Neutrophil (primary cell): ENCODE data around the gene MEF2C.

Source experiments
- H3K27ac ChIP-seq: fragments of 200-600 bp; sonication (generic); 2 replicates; pipeline ENCODE4 v1.5.1; 2016; ENCODE audit warnings: mild to moderate bottlenecking, moderate library complexity
- H3K27me3 ChIP-seq: fragments of 200-600 bp; sonication (generic); 2 replicates; pipeline ENCODE4 v1.6.0; 2016; ENCODE audit warnings: mild to moderate bottlenecking
- H3K36me3 ChIP-seq: fragments of 200-600 bp; sonication (generic); 2 replicates; pipeline ENCODE4 v1.5.1; 2017
- H3K4me1 ChIP-seq, 2 experiments: fragments of 200-600 bp in 1 of 2; sonication (generic) in 1 of 2; 1 replicate in 1 of 2; 2 replicates in 1 of 2; pipeline versions ENCODE4 v1.5.1 to v1.6.1; 2013 to 2016; ENCODE audit warnings: low read depth in 1 of 2, low read length in 1 of 2, mild to moderate bottlenecking in 1 of 2, moderate library complexity in 1 of 2; ENCODE audit not compliant: control insufficient read depth in 1 of 2, insufficient read depth in 1 of 2
- H3K4me3 ChIP-seq, 2 experiments: fragments of 200-600 bp in 1 of 2; sonication (generic) in 1 of 2; 1 replicate in 1 of 2; 2 replicates in 1 of 2; pipeline ENCODE4 v1.5.1; 2013 to 2016; ENCODE audit warnings: low read depth in 1 of 2, low read length in 1 of 2, mild to moderate bottlenecking in 1 of 2, moderate library complexity in 1 of 2
- H3K9me3 ChIP-seq: fragments of 200-600 bp; sonication (generic); 2 replicates; pipeline ENCODE4 v1.5.1; 2016
- TF ChIP-seq, protein P1 (sequence below): fragments of 200-600 bp; sonication (generic); IDR thresholded peaks from 2 replicates; pipeline ENCODE4 v1.5.1; 2016; ENCODE audit warnings: antibody characterized with exemption

The MEF2C gene

DNA sequence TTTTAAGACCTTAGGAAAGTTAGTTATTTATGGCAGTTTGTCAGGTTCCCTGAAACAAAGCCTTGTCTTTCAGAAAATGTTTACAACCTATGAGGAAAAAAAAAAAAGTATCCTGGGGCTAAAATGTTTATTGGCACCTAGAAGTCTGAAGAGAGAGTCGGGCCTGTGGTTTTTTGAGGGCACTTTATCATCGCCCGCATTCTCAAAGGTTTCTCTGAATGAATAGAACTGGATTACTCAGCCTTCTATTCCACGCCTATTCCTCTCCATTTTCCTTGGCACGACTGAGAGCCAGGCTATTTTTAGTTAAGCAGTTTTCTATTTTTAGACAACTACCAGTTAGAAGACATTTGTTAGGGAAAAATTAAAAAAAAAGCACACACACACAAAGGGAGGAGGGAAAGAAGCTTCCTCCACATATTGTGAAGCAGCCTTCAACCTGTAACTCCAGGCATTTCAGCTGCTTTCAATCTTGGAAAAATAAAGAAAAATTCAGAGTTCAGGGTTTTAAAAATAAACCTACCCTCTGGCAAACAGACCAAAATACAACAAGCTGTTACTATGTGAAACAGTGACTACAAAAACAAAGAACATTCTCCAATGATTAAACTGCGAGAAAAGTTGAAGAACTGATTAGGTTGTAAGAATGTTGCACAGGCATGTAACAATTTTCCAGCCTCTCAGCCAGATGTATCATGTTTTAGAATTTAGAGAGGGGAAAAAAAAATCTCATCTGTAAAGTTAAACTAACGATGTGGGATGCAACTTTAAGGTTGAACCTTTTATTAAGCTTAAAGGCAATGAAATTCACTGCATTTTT is 97.0 kb downstream of the MEF2C start:
- H3K9me3 ChIP-seq = no peaks in the 10 kb centered on the region
- H3K27ac ChIP-seq = no peak overlapping the region
- peaks cover 0 to 23% of the 10 kb centered on the region in 2 experiments for H3K4me1 ChIP-seq
- TF ChIP-seq, protein P1, sequence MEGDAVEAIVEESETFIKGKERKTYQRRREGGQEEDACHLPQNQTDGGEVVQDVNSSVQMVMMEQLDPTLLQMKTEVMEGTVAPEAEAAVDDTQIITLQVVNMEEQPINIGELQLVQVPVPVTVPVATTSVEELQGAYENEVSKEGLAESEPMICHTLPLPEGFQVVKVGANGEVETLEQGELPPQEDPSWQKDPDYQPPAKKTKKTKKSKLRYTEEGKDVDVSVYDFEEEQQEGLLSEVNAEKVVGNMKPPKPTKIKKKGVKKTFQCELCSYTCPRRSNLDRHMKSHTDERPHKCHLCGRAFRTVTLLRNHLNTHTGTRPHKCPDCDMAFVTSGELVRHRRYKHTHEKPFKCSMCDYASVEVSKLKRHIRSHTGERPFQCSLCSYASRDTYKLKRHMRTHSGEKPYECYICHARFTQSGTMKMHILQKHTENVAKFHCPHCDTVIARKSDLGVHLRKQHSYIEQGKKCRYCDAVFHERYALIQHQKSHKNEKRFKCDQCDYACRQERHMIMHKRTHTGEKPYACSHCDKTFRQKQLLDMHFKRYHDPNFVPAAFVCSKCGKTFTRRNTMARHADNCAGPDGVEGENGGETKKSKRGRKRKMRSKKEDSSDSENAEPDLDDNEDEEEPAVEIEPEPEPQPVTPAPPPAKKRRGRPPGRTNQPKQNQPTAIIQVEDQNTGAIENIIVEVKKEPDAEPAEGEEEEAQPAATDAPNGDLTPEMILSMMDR = no peak
- H3K27me3 ChIP-seq = no peaks in the 10 kb centered on the region
- H3K36me3 ChIP-seq = no peaks in the 10 kb centered on the region
- no peak overlapping the region for H3K4me3 ChIP-seq

- H3K4me3 ChIP-seq = no peak overlapping the region
- TF ChIP-seq, protein P1 = no peak
- no peaks in the 10 kb centered on the region for H3K9me3 ChIP-seq
- H3K4me1 ChIP-seq = peaks cover 0 to 23% of the 10 kb centered on the region in 2 experiments
- no peaks in the 10 kb centered on the region for H3K36me3 ChIP-seq
- H3K27ac ChIP-seq = no peak overlapping the region
- no peaks in the 10 kb centered on the region for H3K27me3 ChIP-seq
Observed at GRCh38 chr5:88782571-88782970, 100.4 kb downstream of the MEF2C start.

- no peak overlapping the region for H3K27ac ChIP-seq
- H3K9me3 ChIP-seq = no peaks in the 10 kb centered on the region
- no peak overlapping the region for H3K4me3 ChIP-seq
- peaks cover 0 to 21% of the 10 kb centered on the region in 2 experiments for H3K4me1 ChIP-seq
- TF ChIP-seq, protein P1 = no peak
- H3K27me3 ChIP-seq = no peaks in the 10 kb centered on the region
- H3K36me3 ChIP-seq = no peaks in the 10 kb centered on the region
Observed at GRCh38 chr5:88780736-88781135, 102.2 kb downstream of the MEF2C start.

- Histone ChIP-seq H3K27me3 (no peaks in the 10 kb centered on the region), H3K36me3 (no peaks in the 10 kb centered on the region), H3K9me3 (no peaks in the 10 kb centered on the region), H3K4me1 (peaks cover 0 to 8% of the 10 kb centered on the region in 2 experiments), H3K27ac (no peak overlapping the region), H3K4me3 (no peak overlapping the region)
- TF ChIP-seq, protein P1 = no peak
Observed at GRCh38 chr5:88778736-88779135, 104.2 kb downstream of the MEF2C start.

- Histone ChIP-seq H3K27me3 (no peaks in the 10 kb centered on the region), H3K27ac (no peak overlapping the region), H3K9me3 (no peaks in the 10 kb centered on the region), H3K4me1 (no peaks in the 10 kb centered on the region), H3K4me3 (no peak overlapping the region), H3K36me3 (no peaks in the 10 kb centered on the region)
- TF ChIP-seq, protein P1 = no peak
Observed at GRCh38 chr5:88776692-88777091, 106.3 kb downstream of the MEF2C start.
